DND-41 (cell line): ENCODE data around the gene ATPAF1.
"Not testable (repeated sequence)": the region's sequence is repeated elsewhere in the genome, so short reads cannot be mapped to it uniquely, and the experiment has no call there.

ENCODE experiments used
- ATAC-seq: fragments of 200-7000 bp; cut with Tn5 transposase; 3 replicates; pipeline ENCODE4 v1.9.1; 2021; ENCODE audit warnings: low read depth; ENCODE audit not compliant: insufficient read depth
- DNase-seq: peaks from one replicate; pipeline ENCODE4 v3.0.0-alpha.2; 2020
- H2AFZ ChIP-seq: 2 replicates; pipeline ENCODE4 v1.6.0; 2012; ENCODE audit warnings: low read depth, low read length
- H3K27ac ChIP-seq: 2 replicates; pipeline ENCODE4 v1.5.1; 2012; ENCODE audit warnings: low read length, inconsistent platforms
- H3K27me3 ChIP-seq: fragments of 200-600 bp; sonication (generic); 2 replicates; pipeline ENCODE4 v1.6.0; 2012; ENCODE audit warnings: low read length, mild to moderate bottlenecking, inconsistent platforms; ENCODE audit not compliant: insufficient read depth, poor library complexity
- H3K36me3 ChIP-seq: 2 replicates; pipeline ENCODE4 v1.5.1; 2012; ENCODE audit warnings: low read length, inconsistent platforms; ENCODE audit not compliant: insufficient read depth
- H3K4me1 ChIP-seq: 2 replicates; pipeline ENCODE4 v1.5.1; 2012; ENCODE audit warnings: mild to moderate bottlenecking, low read length; ENCODE audit not compliant: insufficient read depth
- H3K4me2 ChIP-seq: 2 replicates; pipeline ENCODE4 v1.6.0; 2012; ENCODE audit warnings: mild to moderate bottlenecking, moderate library complexity, low read length, inconsistent platforms; ENCODE audit not compliant: insufficient read depth
- H3K4me3 ChIP-seq, 2 experiments: fragments of 200-600 bp in 1 of 2; shearing (Covaris generic) in 1 of 2; 2 replicates each; pipeline ENCODE4 v1.5.1; 2012 to 2016; ENCODE audit warnings: inconsistent platforms in 2 of 2, low read length in 2 of 2, mild to moderate bottlenecking in 2 of 2, low read depth in 1 of 2, moderate library complexity in 1 of 2
- H3K79me2 ChIP-seq: 2 replicates; pipeline ENCODE4 v1.6.0; 2012; ENCODE audit warnings: low read length, inconsistent platforms; ENCODE audit not compliant: insufficient read depth
- H3K9ac ChIP-seq: 2 replicates; pipeline ENCODE4 v1.6.0; 2012; ENCODE audit warnings: low read depth, mild to moderate bottlenecking, inconsistent platforms, low read length, moderate library complexity
- H3K9me3 ChIP-seq: 2 replicates; pipeline ENCODE4 v1.5.1; 2012; ENCODE audit warnings: low read length, moderate library complexity, mild to moderate bottlenecking, inconsistent platforms; ENCODE audit not compliant: insufficient read depth, severe bottlenecking
- H4K20me1 ChIP-seq: 2 replicates; pipeline ENCODE4 v1.6.0; 2012; ENCODE audit warnings: low read length; ENCODE audit not compliant: insufficient read depth
- CTCF ChIP-seq: IDR thresholded peaks from 2 replicates; pipeline ENCODE4 v1.5.1; 2012; ENCODE audit warnings: borderline replicate concordance, low read length, moderate library complexity, mild to moderate bottlenecking; ENCODE audit not compliant: poor library complexity, severe bottlenecking; ENCODE audit errors: extremely low read depth
- EZH2 ChIP-seq: IDR thresholded peaks from 3 replicates; pipeline ENCODE4 v1.6.1; 2012; ENCODE audit warnings: borderline replicate concordance, low read depth, mild to moderate bottlenecking, moderate library complexity, low read length, inconsistent platforms; ENCODE audit not compliant: severe bottlenecking

ATPAF1 gene

GRCh38 chr1:46697053-46697452 is 28.9 kb upstream of the ATPAF1 start:
- peaks cover 4% of the 10 kb centered on the region; the same call in 1 of the 2 replicates for H4K20me1 ChIP-seq

GRCh38 chr1:46694676-46695075 is 26.5 kb upstream of the ATPAF1 start:
- H3K79me2 ChIP-seq, ATAC-seq, H3K4me2 ChIP-seq, H4K20me1 ChIP-seq, H2AFZ ChIP-seq, H3K9ac ChIP-seq, H3K27ac ChIP-seq, H3K9me3 ChIP-seq, H3K27me3 ChIP-seq, DNase-seq, H3K4me1 ChIP-seq, H3K4me3 ChIP-seq: not testable (repeated sequence)
- H3K36me3 ChIP-seq, result peaks cover 73% of the 10 kb centered on the region

More at GRCh38 chr1:46697053-46697452, 28.9 kb upstream of the ATPAF1 start:
- ATAC-seq (no peak), DNase-seq (no peak)
- H3K4me1 ChIP-seq, result no peaks in the 10 kb centered on the region
- no peak overlapping the region for H3K4me2 ChIP-seq
- no peak overlapping the region for H3K9ac ChIP-seq
- H3K27ac ChIP-seq, result no peak overlapping the region
- H3K27me3 ChIP-seq, result no peaks in the 10 kb centered on the region
- H3K4me3 ChIP-seq, result no peak overlapping the region
- H3K36me3 ChIP-seq, result peaks cover 61% of the 10 kb centered on the region
- no peaks in the 10 kb centered on the region for H3K9me3 ChIP-seq
- TF ChIP-seq CTCF, result no peak
- no peak for TF ChIP-seq EZH2
- no peaks in the 10 kb centered on the region; the same call in 1 of the 2 replicates for H3K79me2 ChIP-seq
- no peak overlapping the region for H2AFZ ChIP-seq

- DNase-seq (no peak), ATAC-seq (no peak)
- H3K4me3 ChIP-seq, result no peak overlapping the region
- H3K27me3 ChIP-seq, result no peaks in the 10 kb centered on the region
- H3K9ac ChIP-seq, result no peak overlapping the region
- no peak overlapping the region for H3K4me2 ChIP-seq
- no peaks in the 10 kb centered on the region for H3K79me2 ChIP-seq
- H4K20me1 ChIP-seq, result peaks cover 4% of the 10 kb centered on the region; the same call in 1 of the 2 replicates
- no peaks in the 10 kb centered on the region for H3K9me3 ChIP-seq
- peaks cover 81% of the 10 kb centered on the region for H3K36me3 ChIP-seq
- H3K4me1 ChIP-seq, result peaks cover 11% of the 10 kb centered on the region
- H3K27ac ChIP-seq, result no peak overlapping the region
- H2AFZ ChIP-seq, result no peak overlapping the region
- TF ChIP-seq EZH2 (no peak), CTCF (no peak)
Observed at GRCh38 chr1:46692811-46693770, 24.9 kb upstream of the ATPAF1 start.

- no peak for ATAC-seq
- Histone ChIP-seq H3K4me3 (no peak overlapping the region), H3K27me3 (no peaks in the 10 kb centered on the region), H3K27ac (no peak overlapping the region), H3K4me2 (no peak overlapping the region), H3K4me1 (peaks cover 14% of the 10 kb centered on the region), H2AFZ (no peak overlapping the region), H4K20me1 (peaks cover 4% of the 10 kb centered on the region; the same call in 1 of the 2 replicates), H3K36me3 (peaks cover 85% of the 10 kb centered on the region), H3K79me2 (no peaks in the 10 kb centered on the region), H3K9ac (no peak overlapping the region), H3K9me3 (no peaks in the 10 kb centered on the region)
- no peak for DNase-seq
- TF ChIP-seq CTCF, result no peak
- TF ChIP-seq EZH2, result no peak
Observed at GRCh38 chr1:46691997-46692790, 24.0 kb upstream of the ATPAF1 start.
